ENCODE measurements around the gene FRMD4A. TPM values are rescaled to one million over a fixed set of nuclear protein-coding genes. Genes with fewer than 3 reads are reported as not detected.

Gene FRMD4A
- total RNA-seq, 1 donor from 2014 or later, result 236 TPM

GRCh38 chr10:13656337-13657100, 674.2 kb downstream of the FRMD4A start:
- H3K9me3 Mint-ChIP-seq (ENCODE audit: unreplicated experiment), result no peaks in the 10 kb centered on the region
- no peak overlapping the region for H3K27ac Mint-ChIP-seq (ENCODE audit: unreplicated experiment)
- H3K4me3 Mint-ChIP-seq (ENCODE audit: unreplicated experiment), result no peak overlapping the region

DNA sequence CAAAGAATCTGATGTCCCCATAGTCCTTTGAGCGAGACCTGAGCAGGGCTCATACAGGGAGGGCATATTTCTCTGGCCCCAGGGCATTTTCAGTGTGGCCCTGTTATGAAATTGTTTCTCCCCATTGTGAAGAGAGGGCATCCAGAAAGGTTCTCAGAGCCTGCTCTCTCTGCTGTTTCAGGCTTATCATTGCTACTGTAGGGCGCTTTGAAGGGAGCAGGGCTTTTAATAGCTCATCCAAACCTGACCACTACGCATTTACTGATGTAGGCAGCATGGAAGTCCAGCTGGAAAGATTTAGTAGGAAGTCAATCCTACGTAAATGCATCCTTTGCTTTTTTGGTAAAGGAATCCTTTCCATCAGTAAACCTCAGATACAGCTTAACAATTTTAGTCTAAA, 675.9 kb downstream of the FRMD4A start:
- peaks cover 58% of the 10 kb centered on the region for H3K36me3 Mint-ChIP-seq (ENCODE audit: unreplicated experiment)
- no peaks in the 10 kb centered on the region for H3K27me3 Mint-ChIP-seq (ENCODE audit: unreplicated experiment)

More at GRCh38 chr10:13656337-13657100, 674.2 kb downstream of the FRMD4A start:
- no peaks in the 10 kb centered on the region for H3K27me3 Mint-ChIP-seq (ENCODE audit: unreplicated experiment)
- TF ChIP-seq, protein P1, sequence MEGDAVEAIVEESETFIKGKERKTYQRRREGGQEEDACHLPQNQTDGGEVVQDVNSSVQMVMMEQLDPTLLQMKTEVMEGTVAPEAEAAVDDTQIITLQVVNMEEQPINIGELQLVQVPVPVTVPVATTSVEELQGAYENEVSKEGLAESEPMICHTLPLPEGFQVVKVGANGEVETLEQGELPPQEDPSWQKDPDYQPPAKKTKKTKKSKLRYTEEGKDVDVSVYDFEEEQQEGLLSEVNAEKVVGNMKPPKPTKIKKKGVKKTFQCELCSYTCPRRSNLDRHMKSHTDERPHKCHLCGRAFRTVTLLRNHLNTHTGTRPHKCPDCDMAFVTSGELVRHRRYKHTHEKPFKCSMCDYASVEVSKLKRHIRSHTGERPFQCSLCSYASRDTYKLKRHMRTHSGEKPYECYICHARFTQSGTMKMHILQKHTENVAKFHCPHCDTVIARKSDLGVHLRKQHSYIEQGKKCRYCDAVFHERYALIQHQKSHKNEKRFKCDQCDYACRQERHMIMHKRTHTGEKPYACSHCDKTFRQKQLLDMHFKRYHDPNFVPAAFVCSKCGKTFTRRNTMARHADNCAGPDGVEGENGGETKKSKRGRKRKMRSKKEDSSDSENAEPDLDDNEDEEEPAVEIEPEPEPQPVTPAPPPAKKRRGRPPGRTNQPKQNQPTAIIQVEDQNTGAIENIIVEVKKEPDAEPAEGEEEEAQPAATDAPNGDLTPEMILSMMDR (IDR thresholded peaks at IDR 0.05), result no peak
- H3K4me1 Mint-ChIP-seq (ENCODE audit: unreplicated experiment), result peaks cover 8% of the 10 kb centered on the region
- no peak for DNase-seq (ENCODE audit: extremely low spot score, unreplicated experiment)
- H3K36me3 Mint-ChIP-seq (ENCODE audit: unreplicated experiment), result peaks cover 60% of the 10 kb centered on the region

DNA sequence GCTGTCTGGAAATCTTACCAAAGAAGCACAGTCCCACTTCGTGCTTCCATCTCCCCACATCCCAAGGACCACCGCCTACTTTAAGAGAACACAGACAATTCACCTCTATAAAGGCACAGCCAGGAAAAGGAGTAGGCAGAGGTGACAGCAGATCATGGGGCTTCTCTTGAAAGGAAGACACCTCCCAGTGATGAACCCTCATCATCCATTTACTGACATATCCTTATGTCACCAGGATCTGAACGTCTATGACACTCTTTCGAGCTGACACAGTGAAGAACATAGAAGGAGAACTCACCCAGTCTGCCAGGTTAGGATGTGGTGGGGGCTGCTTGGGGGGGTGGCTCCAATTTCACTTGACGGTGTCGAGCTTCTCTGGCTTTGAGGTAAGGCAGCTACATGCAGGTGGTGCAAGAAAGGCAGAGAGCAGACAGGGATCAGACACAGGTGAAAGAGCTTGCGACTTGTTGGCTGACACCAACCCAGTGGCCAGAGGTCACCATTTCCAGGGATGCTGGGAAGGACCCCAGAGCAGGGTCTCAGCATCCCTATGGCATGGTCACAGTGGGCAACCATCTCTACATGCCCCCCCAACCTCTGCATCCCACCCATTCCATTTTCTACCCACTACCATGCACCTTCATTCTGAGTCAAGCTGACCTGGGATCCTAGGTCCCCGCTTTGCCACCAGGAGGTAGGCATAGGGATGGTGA, 676.5 kb downstream of the FRMD4A start:
- peak overlapping the region; percentile 27 for H3K27ac Mint-ChIP-seq (ENCODE audit: unreplicated experiment)
- no peaks in the 10 kb centered on the region for H3K9me3 Mint-ChIP-seq (ENCODE audit: unreplicated experiment)
- DNase-seq (ENCODE audit: extremely low spot score, unreplicated experiment), result no peak
- TF ChIP-seq, protein P1 (IDR thresholded peaks at IDR 0.05), result no peak
- no peaks in the 10 kb centered on the region for H3K4me1 Mint-ChIP-seq (ENCODE audit: unreplicated experiment)
- H3K4me3 Mint-ChIP-seq (ENCODE audit: unreplicated experiment), result no peak overlapping the region
- no peaks in the 10 kb centered on the region for H3K27me3 Mint-ChIP-seq (ENCODE audit: unreplicated experiment)
- H3K36me3 Mint-ChIP-seq (ENCODE audit: unreplicated experiment), result peaks cover 58% of the 10 kb centered on the region

More for the DNA sequence above, 675.9 kb downstream of the FRMD4A start:
- Mint-ChIP-seq H3K4me1 (ENCODE audit: unreplicated experiment) (no peaks in the 10 kb centered on the region), H3K4me3 (ENCODE audit: unreplicated experiment) (no peak overlapping the region), H3K27ac (ENCODE audit: unreplicated experiment) (no peak overlapping the region), H3K9me3 (ENCODE audit: unreplicated experiment) (no peaks in the 10 kb centered on the region)
- TF ChIP-seq, protein P1 (IDR thresholded peaks at IDR 0.05), result no peak
- no peak for DNase-seq (ENCODE audit: extremely low spot score, unreplicated experiment)

DNA sequence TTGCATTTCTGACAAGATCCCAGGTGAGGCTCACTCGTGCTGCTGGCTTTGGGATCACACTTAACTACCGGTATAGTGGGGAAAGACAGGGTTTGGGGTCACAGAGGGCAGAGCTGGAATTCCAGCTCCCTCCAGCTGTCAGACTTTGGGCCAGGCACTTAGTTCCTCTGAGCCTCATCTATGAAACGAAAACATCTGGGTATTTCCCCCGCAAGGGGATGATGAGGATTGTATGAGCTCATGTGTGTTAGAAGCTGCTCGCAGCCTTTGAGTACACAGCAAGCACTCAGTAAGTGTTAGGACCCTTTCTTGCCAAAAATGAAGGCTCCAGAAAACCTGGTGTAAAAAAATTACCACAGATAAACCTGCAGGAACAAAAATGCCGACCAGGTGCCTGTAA, 677.9 kb downstream of the FRMD4A start:
- H3K4me1 Mint-ChIP-seq (ENCODE audit: unreplicated experiment), result no peaks in the 10 kb centered on the region
- no peak for DNase-seq (ENCODE audit: extremely low spot score, unreplicated experiment)
- TF ChIP-seq, protein P1 (IDR thresholded peaks at IDR 0.05), result no peak
- H3K9me3 Mint-ChIP-seq (ENCODE audit: unreplicated experiment), result no peaks in the 10 kb centered on the region
- no peaks in the 10 kb centered on the region for H3K27me3 Mint-ChIP-seq (ENCODE audit: unreplicated experiment)
- H3K4me3 Mint-ChIP-seq (ENCODE audit: unreplicated experiment), result no peak overlapping the region
- H3K36me3 Mint-ChIP-seq (ENCODE audit: unreplicated experiment), result peaks cover 66% of the 10 kb centered on the region
- peak overlapping the region; percentile 27 for H3K27ac Mint-ChIP-seq (ENCODE audit: unreplicated experiment)

Measured in osteocyte (in vitro differentiated cells).